Inflammatory macrophage treated with lipopolysaccharide for 1 hour (primary cell): ENCODE results near the gene IRAK3.
"Not testable (repeated sequence)": the region's sequence is repeated elsewhere in the genome, so short reads cannot be mapped to it uniquely, and the experiment has no call there.

Experiments used
- DNase-seq, 2 donors: peaks; one replicate each; pipeline ENCODE4 v3.0.0-alpha.2; 2020 to 2022

The IRAK3 gene

GRCh38 chr12:66268562-66268961 is 79.5 kb downstream of the IRAK3 start:
- peak; percentile 89 to 91 for DNase-seq

DNA sequence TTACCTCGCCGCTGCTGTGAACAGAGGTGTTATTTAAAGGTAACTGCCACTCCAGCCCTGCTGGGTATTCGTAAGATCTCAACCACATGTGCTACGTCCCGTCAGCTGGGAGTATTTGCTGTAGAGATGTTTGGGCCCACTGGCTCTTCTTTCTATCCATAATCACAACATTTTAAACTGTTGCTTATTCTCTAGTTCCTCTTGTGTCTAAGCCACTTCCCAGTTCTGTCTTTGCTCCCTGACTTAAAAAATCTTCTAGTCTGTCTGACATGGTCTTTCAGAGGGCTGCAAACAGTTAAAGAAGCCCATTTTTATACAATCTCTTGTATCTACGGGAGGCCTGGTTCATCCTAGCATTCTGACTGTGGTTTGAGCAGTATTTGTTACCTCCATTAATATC is 80.1 kb downstream of the IRAK3 start:
- peak; percentile 27 to 35 for DNase-seq

DNA sequence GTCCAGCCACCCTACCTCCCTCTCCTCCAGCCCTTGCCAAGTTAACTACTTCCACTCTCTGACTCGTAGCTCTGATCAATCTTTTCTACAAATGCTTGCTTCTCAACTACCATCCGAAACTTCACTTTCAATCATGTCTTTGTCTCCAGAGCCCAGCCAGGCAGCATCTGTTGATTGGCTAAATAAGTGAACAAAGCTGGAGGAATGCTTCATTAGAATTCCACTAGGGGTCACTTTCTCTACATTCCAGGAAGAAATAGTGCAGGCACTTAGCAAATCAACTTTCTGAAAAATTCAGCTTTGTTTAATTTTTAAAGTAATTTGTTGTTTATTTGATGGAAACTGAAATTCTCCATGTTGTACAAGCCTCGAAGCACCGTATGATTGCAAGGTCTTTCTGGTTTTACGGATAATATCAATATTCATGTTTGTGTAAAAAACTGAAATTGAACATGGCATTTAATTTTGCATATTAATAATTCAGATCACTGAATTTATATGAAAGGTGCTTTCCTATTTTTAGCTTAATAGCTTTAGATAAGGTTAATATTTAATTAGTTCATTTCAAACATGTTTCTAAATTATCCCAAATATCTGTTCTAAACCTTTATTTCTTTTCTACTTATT is 80.9 kb downstream of the IRAK3 start:
- peak; percentile 57 to 69 for DNase-seq

- DNase-seq: peak in 1 of 2 donors; percentile 21
Measured at GRCh38 chr12:66270613-66271012, 81.6 kb downstream of the IRAK3 start.

DNA sequence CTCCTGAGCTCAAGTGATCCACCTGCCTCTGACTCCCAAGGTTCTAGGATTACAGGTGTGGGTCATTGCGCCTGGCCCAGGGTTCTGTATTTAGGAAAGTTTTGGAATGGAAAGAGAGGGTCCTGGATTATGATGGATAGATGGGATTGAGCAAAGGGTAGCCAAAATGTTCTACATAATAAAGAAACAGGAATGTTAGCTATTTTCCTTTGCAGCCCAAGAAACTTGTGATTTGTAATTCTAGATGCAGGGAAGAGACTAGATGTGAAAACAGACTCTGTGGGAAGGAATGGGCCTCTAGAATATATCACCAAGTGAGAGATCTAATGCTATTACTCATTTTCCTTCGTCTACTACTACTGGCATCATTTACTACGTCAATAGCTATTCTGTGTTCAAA is 83.6 kb downstream of the IRAK3 start:
- no peak for DNase-seq

DNA sequence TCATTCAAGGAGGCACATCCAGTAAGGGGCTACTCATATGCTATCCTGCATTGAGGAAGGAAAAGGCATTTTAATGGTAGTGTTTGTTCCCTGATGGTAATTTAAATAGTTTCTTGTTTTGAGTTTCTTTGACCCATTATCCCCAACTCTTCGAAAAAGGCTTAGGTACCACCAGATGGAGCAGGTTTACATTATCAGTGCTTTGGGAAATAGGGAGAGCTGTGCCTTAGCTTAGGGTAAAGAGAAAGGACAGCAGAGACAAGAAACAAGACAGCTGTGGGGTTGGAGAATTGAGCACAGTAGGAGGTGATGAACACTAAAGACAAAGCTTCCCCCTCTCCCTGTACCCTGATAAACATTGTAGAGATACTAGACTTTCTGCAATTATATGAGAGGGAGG is 84.1 kb downstream of the IRAK3 start:
- DNase-seq: no peak

DNA sequence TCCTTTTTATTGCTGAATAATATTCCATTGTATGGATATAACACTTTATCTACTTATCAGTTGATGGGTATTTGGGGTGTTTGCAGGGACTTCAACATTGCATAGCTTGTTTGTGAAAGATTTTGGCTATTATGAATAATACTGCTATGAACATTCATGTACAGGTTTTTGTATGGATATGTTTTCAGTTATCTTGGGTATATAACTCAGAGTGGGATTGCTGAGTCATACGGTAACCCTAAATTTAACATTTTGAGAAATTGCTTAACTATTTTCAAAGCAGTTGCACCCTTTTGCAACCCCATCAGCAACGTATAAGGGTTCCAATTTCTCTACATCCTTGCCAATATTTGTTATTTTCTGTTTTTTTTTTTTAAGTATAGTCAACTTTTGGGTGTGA is 86.0 kb downstream of the IRAK3 start:
- no peak for DNase-seq

GRCh38 chr12:66279123-66279712 is 90.2 kb downstream of the IRAK3 start:
- DNase-seq: peak; percentile 34 to 56

- peak; percentile 61 to 77 for DNase-seq
Measured at GRCh38 chr12:66280561-66280960, 91.5 kb downstream of the IRAK3 start.

DNA sequence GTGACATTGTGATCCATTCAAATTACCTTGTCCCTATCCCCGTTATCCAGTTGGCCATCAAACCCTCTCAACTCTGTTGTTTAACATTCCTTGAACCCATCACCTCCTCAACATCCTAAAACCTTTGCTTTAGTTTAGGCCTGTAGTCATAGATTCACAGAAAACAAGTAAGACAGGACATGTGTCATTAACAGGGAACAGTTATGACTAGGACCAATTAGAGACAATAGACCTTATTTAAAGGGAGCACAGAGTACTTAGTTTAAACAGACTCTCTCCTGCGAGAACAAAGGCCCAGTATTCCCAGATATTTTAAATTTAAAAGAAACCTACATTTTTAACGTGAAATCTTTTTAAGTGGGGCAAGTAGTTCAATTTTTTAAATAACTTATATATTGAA is 93.2 kb downstream of the IRAK3 start:
- DNase-seq: no peak

DNA sequence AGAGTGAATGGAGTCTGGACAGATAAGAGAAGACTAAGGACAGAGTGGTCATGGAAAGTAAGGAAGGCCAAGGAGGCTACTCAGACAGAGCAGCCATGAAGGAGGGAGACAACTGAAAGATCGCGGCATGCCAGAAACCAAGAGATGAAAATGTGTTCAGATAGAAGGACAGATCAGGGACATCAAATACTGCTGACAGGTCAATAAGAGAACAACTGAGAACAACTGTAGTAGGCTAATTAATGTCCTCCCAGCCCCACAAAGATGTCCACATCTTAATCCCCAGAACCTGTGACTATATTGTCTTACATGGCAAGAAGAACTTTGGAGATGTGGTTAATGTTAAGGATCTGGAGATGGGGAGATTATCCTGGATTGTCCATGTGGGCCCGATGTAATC is 98.3 kb downstream of the IRAK3 start:
- no peak for DNase-seq

DNA sequence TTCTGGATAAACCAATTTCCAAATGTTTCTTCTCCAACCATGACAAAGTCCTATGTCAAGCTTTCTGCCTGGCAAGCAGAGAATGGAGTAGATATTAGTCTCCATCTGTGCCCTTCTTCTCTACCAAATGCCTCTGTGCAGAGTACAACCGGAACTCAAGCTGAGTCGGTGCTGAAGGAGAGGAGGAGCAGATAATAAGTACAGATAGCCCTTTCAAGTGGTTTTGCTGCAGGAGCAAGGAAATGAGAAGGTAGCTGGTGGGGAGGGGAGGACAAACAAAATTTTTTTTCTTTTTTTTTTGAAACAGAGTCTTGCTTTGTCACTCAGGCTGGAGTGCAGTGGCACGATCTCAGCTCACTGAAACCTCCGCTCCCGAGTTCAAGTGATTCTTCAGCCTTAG is 99.1 kb downstream of the IRAK3 start:
- no peak for DNase-seq

DNA sequence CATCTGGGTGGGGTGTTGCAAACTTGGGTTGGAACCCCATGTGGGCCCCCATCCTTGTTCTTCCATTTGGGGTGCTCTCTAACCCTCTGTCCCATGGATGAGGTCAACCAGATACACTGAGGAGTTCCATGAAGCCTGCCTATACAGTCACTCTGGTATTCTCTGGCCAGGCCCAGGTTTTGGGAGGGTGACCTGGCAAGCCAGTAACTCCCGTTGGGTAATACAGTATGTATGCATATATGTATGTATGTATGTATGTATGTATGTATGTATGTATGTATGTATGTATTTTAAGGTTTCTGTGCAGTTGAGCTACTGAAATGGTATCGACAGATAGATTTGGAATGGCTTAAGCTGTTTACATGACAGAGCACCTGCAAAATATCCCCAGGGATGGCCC is 100.5 kb downstream of the IRAK3 start:
- DNase-seq: no peak

- no peak for DNase-seq
Measured at GRCh38 chr12:66290716-66291200, 101.7 kb downstream of the IRAK3 start.

DNA sequence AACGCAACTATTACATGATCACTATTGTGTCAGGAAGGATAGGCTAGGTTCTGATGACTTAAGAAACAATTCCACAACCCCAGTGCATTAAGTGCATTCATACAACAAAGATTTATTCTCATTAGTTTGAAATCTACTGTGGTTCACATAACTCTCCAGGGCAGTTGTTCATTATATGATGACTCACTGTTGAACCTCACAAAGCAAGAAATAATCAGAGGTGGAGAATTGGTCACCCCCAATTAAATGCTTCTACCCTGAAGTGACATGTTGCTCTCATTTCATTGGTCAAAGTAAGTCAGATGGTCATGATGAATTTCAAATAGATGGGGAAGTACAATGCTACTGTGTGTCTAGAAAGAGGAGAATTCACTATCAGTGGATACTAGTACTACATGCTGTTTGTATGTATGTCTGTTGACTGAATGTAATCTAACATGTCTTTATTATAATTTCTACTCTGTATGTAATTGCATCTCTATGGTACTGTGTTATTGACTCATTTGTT is 107.2 kb downstream of the IRAK3 start:
- no peak for DNase-seq

GRCh38 chr12:66297080-66297479 is 108.1 kb downstream of the IRAK3 start:
- no peak for DNase-seq

DNA sequence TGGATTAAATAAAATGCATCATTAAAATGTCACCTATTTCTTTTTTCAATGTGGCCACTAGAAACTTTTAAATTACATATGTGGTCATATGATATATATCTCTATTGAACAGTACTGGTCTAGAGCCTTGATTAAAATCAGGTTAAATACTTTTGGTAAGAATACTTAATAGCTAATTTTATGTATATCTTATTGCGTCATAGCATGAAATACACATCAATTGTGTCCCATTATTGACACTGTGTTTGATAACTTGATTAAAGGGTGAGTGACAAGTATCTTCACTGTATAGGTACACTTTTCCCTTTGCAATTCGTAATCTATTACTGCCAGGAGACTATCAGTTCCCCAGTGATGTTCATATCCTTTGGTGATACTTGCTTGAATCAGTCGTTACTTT is 108.9 kb downstream of the IRAK3 start:
- no peak for DNase-seq

- DNase-seq: peak; percentile 97 to 98
Measured at GRCh38 chr12:66301944-66302826, 113.2 kb downstream of the IRAK3 start, which contains the start of gene HELB. Gene HELB, plus strand, starts transcription at chr12:66302493. Its CDS starts 111 bp downstream, at chr12:66302604.

DNA sequence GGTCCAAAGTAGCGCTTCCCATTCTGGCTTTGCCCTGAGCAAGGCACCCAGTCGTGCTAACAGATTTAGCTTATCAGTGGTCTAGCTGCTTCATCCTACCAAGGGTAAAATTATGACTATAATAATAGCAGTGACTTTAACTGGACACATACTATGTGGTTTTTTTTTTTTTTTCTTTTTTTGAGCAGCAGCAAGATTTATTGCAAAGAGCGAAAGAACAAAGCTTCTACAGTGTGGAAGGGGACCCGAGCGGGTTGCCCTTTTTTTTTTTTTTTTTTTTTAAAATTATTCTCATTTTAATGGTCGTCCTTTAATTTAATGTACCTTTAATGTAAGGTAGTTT is 113.8 kb downstream of the IRAK3 start:
- DNase-seq: no peak

GRCh38 chr12:66303316-66303804 is 114.3 kb downstream of the IRAK3 start:
- DNase-seq: not testable (repeated sequence)
